ENCODE data around the gene KCNQ1.

GRCh38 chr11:2885017-2885677, 440.3 kb downstream of the KCNQ1 start:
- TF ChIP-seq CTCF (IDR thresholded peaks at IDR 0.05; ENCODE audit: low read length), result no peak
- no peak for TF ChIP-seq EZH2 (IDR thresholded peaks at IDR 0.05; ENCODE audit: borderline replicate concordance, low read length)
